Measurements from ENCODE around the gene PHLPP2. TPM values are rescaled to one million over a fixed set of nuclear protein-coding genes. Genes with fewer than 3 reads are reported as not detected.

The PHLPP2 gene
- total RNA-seq, 1 donor from 2014 or later, result 8.4 TPM

DNA sequence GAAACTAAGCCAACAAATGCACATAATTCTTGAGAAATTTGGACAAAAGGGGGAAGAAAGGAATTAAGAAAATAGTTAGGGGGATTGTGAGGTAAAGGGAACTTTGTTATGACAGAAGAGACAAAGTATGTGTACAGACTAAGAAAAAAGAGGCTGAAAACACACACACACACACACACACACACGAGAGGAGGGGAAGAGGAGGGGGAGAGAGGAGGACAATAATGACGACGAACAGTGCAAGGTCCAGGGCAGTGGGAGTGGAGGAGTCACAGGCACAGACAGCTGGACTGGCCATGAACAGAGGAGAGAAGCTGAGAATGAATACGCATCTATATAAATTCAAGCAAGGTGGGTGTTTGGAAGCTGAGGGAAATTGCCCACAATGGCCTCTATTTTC, 54.0 kb downstream of the PHLPP2 start:
- Histone ChIP-seq H3K27ac (no peak overlapping the region), H3K27me3 (no peaks in the 10 kb centered on the region), H3K4me3 (no peak overlapping the region), H3K36me3 (peaks cover 37 to 86% of the 10 kb centered on the region in 2 donors), H3K9me3 (no peaks in the 10 kb centered on the region), H3K4me1 (no peaks in the 10 kb centered on the region)
- intact Hi-C loops (cut with DNase I), result no loop called here
- TF ChIP-seq, protein P1, sequence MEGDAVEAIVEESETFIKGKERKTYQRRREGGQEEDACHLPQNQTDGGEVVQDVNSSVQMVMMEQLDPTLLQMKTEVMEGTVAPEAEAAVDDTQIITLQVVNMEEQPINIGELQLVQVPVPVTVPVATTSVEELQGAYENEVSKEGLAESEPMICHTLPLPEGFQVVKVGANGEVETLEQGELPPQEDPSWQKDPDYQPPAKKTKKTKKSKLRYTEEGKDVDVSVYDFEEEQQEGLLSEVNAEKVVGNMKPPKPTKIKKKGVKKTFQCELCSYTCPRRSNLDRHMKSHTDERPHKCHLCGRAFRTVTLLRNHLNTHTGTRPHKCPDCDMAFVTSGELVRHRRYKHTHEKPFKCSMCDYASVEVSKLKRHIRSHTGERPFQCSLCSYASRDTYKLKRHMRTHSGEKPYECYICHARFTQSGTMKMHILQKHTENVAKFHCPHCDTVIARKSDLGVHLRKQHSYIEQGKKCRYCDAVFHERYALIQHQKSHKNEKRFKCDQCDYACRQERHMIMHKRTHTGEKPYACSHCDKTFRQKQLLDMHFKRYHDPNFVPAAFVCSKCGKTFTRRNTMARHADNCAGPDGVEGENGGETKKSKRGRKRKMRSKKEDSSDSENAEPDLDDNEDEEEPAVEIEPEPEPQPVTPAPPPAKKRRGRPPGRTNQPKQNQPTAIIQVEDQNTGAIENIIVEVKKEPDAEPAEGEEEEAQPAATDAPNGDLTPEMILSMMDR (IDR thresholded peaks at IDR 0.05), result no peak
- DNase-seq (ENCODE audit: low spot score in 2 of 2), result no peak

DNA sequence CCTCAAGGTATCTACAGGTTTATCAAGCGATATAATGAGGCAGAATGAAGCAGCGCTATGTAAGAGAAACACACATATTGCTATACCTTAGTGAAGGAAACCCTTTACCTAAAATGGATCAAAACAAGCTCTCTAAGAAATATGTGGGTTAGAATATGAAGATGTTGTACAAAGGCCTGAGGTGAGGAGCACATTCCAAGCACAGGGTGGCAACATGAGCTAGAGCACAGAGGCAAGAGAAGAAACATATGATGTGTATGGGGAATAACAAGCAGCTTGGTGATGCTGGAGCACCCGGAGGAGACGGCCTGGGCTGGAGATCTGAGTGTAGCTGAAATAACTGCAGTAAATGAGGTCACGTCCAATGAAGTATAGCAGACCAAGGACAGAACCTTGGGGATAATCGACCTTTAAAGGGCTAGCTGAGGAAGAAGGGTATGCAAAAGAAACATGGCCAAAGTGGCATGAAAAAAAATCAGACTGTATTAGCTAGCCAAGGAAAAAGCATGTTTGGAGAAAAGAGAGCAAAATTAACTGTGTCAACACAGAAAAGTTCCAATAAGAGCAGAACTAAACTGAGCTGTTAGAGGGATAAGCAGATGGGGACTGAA, 54.5 kb downstream of the PHLPP2 start:
- Histone ChIP-seq H3K27me3 (no peaks in the 10 kb centered on the region), H3K36me3 (peaks cover 40 to 85% of the 10 kb centered on the region in 2 donors), H3K4me3 (no peak overlapping the region), H3K27ac (no peak overlapping the region), H3K9me3 (no peaks in the 10 kb centered on the region), H3K4me1 (no peaks in the 10 kb centered on the region)
- TF ChIP-seq, protein P1 (IDR thresholded peaks at IDR 0.05), result no peak
- intact Hi-C loops (cut with DNase I), result no loop called here
- DNase-seq (ENCODE audit: low spot score in 2 of 2), result no peak

- Histone ChIP-seq H3K4me3 (no peak overlapping the region), H3K27ac (no peak overlapping the region), H3K4me1 (no peaks in the 10 kb centered on the region), H3K9me3 (no peaks in the 10 kb centered on the region), H3K36me3 (peaks cover 52 to 92% of the 10 kb centered on the region in 2 donors), H3K27me3 (no peaks in the 10 kb centered on the region)
- intact Hi-C loops (cut with DNase I), result no loop called here
- DNase-seq (ENCODE audit: low spot score in 2 of 2), result no peak
- TF ChIP-seq, protein P1 (IDR thresholded peaks at IDR 0.05), result no peak
Observed at GRCh38 chr16:71666928-71667707, 57.4 kb downstream of the PHLPP2 start.

- no peak overlapping the region for H3K27ac ChIP-seq
- no peaks in the 10 kb centered on the region for H3K9me3 ChIP-seq
- peaks cover 52 to 90% of the 10 kb centered on the region in 2 donors for H3K36me3 ChIP-seq
- H3K4me1 ChIP-seq, result no peaks in the 10 kb centered on the region
- no peaks in the 10 kb centered on the region for H3K27me3 ChIP-seq
- no peak for DNase-seq (ENCODE audit: low spot score in 2 of 2)
- H3K4me3 ChIP-seq, result no peak overlapping the region
- TF ChIP-seq, protein P1 (IDR thresholded peaks at IDR 0.05), result no peak
- intact Hi-C loops (cut with DNase I), result no loop called here
Observed at GRCh38 chr16:71666264-71666663, 58.2 kb downstream of the PHLPP2 start.

- no peak for DNase-seq (ENCODE audit: low spot score in 2 of 2)
- H3K9me3 ChIP-seq, result no peaks in the 10 kb centered on the region
- TF ChIP-seq, protein P1 (IDR thresholded peaks at IDR 0.05), result no peak
- H3K27me3 ChIP-seq, result no peaks in the 10 kb centered on the region
- H3K4me1 ChIP-seq, result no peaks in the 10 kb centered on the region
- H3K36me3 ChIP-seq, result peaks cover 50 to 78% of the 10 kb centered on the region in 2 donors
- intact Hi-C loops (cut with DNase I), result no loop called here
- H3K4me3 ChIP-seq, result no peak overlapping the region
- no peak overlapping the region for H3K27ac ChIP-seq
Observed at GRCh38 chr16:71659471-71659870, 65.0 kb downstream of the PHLPP2 start.

All from ascending aorta (tissue), 2 donors.